MG63 (cell line): ENCODE results near the gene PUS10. TPM values are rescaled to one million over a fixed set of nuclear protein-coding genes. Genes with fewer than 3 reads are reported as not detected.
"Not testable (repeated sequence)": the region's sequence is repeated elsewhere in the genome, so short reads cannot be mapped to it uniquely, and the experiment has no call there.

Experiments used
- DNase-seq: peaks from one replicate; pipeline ENCODE4 v3.0.0-alpha.2; 2020
- H3K27me3 ChIP-seq: fragments of 250-450 bp; sonication (Bioruptor Pico); 2 replicates; pipeline ENCODE4 v1.5.1; 2020; ENCODE audit warnings: mild to moderate bottlenecking, moderate library complexity
- H3K36me3 ChIP-seq: fragments of 250-450 bp; sonication (Bioruptor Pico); 2 replicates; pipeline ENCODE4 v1.5.1; 2020; ENCODE audit warnings: mild to moderate bottlenecking, moderate library complexity
- H3K4me3 ChIP-seq: fragments of 250-450 bp; sonication (Bioruptor Pico); 2 replicates; pipeline ENCODE4 v1.5.1; 2020; ENCODE audit warnings: mild to moderate bottlenecking, moderate library complexity
- H3K9me3 ChIP-seq: fragments of 250-450 bp; sonication (Bioruptor Pico); 2 replicates; pipeline ENCODE4 v1.5.1; 2020; ENCODE audit warnings: mild to moderate bottlenecking, moderate library complexity
- total RNA-seq: library from RNA; depleted of rRNA; stranded (reverse); fragments of >200 nt; shearing (Covaris generic); gene quantifications from 2 replicates; pipeline ENCODE4 v1.2.3, GENCODE V29; 2014; ENCODE audit warnings: low replicate concordance

Gene PUS10
- total RNA-seq, 1 experiment from 2014 or later: 9.4 TPM

DNA sequence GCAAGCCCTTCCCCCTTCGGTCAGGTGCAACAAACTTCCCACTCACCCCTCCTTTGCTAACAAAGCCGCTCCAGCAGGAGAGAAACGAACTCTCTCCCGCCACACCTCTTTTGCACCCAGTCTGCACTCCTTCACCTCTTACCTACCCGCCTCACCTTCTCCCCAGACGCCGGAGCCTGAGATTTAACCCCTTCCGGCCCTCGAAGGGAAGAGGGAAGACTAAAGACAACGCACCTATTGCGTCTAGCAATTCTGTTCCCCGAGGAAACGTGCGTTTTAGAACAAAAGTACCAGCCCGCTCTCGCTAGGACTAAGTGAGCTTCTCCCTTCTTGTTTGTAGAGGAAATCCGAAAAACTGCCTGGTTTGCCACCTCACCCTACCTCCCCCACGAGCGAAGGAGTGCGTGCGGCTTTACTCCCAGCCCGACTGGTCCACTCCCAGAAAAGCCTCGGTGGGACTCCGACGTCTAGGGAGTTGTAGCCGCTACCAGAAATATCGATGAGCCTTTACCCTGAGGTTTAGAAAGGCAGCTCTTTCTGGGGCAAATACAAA is 976 bp downstream of the PUS10 start:
- H3K36me3 ChIP-seq: peaks cover 15% of the 10 kb centered on the region
- H3K27me3 ChIP-seq: no peaks in the 10 kb centered on the region
- peak overlapping the region; percentile 78 for H3K4me3 ChIP-seq
- peaks cover under 1% of the 10 kb centered on the region for H3K9me3 ChIP-seq
- peak; percentile 73 for DNase-seq

DNA sequence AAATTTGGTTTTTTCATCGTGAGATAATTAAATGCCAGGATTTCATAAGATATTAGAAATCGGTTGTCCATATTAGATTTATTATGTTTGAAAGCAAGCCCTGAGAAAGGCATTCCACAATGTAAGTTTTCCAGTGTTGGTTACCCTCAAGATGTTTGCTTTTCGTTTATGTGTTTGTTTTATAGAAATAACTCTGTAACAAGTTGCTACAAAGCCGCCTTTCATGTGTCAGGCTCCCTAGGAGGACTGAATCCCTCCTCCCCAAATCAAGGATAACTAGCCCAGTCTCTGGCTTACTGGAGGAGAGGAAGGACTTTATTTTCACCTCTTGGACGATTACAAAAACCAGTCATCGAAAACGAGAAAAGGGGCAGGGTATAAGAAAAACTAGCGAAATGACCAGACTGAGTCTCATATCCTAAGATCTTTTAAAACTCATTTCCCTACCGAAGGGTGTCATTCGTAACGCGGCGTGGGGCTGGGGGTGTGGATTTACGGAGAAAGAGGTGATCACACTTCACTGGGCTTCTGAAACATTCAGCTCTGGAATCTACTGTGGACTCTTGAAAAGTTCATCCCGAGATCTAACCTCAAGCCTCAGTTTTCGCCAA is 1.6 kb downstream of the PUS10 start:
- Histone ChIP-seq H3K27me3 (no peaks in the 10 kb centered on the region), H3K9me3 (no peaks in the 10 kb centered on the region; the same call in none of the 2 replicates), H3K4me3 (peak overlapping the region; percentile 78), H3K36me3 (peaks cover 9% of the 10 kb centered on the region)
- no peak for DNase-seq

DNA sequence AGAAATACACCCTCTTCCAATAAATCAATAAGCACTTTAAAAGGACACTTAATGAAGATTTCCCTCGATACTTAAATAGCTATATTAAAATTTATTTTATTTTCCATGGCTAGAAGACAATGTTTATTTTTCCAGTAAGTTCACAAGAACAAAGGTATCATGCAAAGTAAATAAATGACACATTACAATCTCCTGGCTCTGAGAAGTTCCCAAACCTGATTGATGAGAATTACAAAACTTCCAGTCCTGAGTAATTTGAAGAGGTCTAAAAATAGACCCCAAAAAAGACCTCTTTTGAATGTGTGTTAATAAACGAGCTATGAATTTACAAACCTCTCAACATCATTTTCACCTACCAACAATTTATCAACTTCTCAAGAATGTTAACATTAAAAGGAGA is 2.1 kb downstream of the PUS10 start:
- Histone ChIP-seq H3K4me3 (peak overlapping the region; percentile 78), H3K27me3 (no peaks in the 10 kb centered on the region), H3K36me3 (peaks cover 4% of the 10 kb centered on the region), H3K9me3 (no peaks in the 10 kb centered on the region; the same call in none of the 2 replicates)
- DNase-seq: no peak

DNA sequence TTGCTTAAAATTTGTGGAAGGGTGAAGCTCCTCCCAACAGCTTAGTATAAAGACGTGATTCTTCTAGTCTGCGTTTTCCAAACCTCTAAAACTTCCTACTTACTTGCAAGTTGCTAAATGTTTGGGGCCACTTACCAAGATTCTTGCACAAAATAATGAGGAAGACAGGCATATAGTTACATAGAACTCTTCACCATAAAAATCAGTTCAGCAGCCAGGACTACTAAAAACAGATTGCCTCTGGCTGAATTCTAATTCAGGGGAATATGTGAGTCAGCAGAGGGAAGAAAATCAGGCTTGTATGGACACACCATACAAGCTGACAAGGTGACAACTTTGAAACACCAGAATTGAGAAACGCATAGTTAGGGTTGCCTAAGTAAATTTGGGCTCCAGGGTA is 3.3 kb downstream of the PUS10 start:
- Histone ChIP-seq H3K4me3 (no peak overlapping the region), H3K36me3 (no peaks in the 10 kb centered on the region), H3K27me3 (no peaks in the 10 kb centered on the region), H3K9me3 (no peaks in the 10 kb centered on the region)
- DNase-seq: no peak

DNA sequence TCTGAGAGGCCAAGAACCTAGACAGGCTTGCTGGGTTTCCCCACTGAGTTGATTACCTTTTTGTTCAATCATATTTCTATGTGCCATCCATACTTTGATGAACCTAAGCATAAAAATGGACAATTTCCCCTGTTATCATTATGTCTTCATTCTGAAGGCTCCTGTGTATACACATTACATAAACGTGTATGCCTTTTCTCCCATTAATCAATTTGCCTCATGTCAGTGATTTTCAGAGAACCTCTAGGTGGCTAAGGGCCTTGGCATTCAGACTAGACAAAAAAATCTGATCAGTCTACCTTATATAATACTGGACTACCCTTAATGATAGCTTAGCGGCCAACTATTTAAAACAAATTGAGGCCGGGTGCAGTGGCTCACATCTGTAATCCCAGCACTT is 4.7 kb downstream of the PUS10 start:
- Histone ChIP-seq H3K27me3 (no peaks in the 10 kb centered on the region), H3K36me3 (no peaks in the 10 kb centered on the region; the same call in 1 of the 2 replicates), H3K9me3 (no peaks in the 10 kb centered on the region), H3K4me3 (no peak overlapping the region)
- no peak for DNase-seq

DNA sequence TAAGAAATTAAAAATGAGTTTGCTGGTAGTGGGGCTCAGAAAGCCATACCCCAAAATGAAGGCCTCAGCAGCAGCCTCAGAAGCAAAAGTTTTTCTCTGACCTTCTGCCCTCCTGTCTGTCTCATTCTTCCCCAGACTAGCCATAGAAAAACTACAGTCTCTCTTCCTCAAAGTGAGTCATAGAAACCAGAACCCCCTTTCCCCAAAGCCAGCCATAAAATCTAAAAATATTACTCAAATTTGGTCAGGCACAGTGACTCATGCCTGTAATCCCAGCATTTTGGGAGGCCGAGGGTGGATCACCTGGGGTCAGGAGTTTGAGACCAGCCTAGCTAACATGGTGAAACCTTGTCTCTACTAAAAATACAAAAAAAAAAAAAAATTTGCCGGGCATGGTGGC is 5.8 kb downstream of the PUS10 start:
- H3K27me3 ChIP-seq, H3K36me3 ChIP-seq, H3K4me3 ChIP-seq, H3K9me3 ChIP-seq: not testable (repeated sequence)
- DNase-seq: peak; percentile 48

DNA sequence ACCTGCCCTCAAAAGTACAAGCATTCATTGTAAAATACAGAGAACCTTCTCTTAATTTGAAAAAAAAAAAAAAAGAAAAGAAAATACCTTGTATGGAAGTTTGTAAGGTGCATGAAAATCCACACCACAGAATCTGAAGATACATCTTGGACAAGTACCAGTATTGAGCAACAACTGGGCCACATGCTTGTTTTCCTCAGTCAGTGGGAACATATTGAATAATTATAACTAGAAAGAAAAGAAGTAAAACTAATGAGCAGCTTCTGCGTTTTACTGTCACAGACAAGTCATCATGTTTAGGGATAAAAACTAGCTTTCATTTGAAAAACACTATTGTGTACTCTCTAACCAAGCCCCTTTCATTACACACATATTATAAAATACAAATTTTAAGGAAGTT is 6.4 kb downstream of the PUS10 start:
- no peak overlapping the region for H3K4me3 ChIP-seq
- H3K36me3 ChIP-seq: no peaks in the 10 kb centered on the region; the same call in 1 of the 2 replicates
- H3K27me3 ChIP-seq: no peaks in the 10 kb centered on the region
- DNase-seq: no peak
- no peaks in the 10 kb centered on the region for H3K9me3 ChIP-seq

DNA sequence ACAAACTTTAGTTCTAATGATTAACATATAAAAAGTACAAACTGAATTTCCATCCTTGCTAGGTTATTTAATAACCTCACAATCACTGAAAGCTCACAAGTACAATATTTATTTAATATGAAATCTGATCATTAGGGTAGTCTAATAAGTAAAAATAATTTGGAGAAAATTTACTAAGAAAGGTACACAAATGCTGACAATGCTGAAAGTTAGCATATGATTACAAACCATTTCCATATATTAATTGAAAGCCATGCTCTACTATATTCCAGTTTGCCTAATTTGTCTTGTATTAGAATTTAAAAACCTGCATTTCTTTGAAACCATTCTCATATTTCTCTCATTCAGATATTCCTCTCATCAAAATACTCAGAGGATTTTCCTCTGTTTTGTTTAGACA is 8.7 kb downstream of the PUS10 start:
- H3K27me3 ChIP-seq: no peaks in the 10 kb centered on the region
- DNase-seq: no peak
- H3K9me3 ChIP-seq: no peaks in the 10 kb centered on the region
- no peak overlapping the region for H3K4me3 ChIP-seq
- no peaks in the 10 kb centered on the region; the same call in 1 of the 2 replicates for H3K36me3 ChIP-seq

DNA sequence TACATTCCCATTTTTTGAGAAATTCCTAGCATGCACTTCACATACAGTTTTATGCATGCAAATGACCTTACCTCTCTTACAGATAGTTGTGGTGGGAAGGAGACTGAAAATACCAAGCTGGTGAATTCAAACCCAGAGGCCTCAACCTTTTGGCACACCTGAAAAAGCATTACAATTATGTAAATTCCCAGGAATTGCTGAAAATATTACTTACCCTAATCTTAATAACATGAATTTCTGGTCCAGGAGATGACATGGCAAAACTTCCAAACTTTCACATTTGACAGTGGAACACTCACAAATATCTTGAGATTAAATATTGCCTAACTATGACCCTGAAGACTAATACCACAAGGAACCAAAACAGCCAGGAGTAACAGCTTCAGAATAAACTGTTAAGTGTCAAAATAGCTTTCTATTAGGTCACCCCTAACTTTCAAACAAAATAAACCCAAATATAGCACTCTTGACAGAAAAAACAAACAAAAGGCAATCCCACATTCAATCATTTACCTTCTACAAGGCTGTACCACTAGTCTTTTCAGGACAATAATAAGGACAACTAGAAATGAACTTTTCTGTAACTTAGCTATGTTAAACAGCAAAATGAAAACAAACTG is 11.5 kb downstream of the PUS10 start:
- Histone ChIP-seq H3K9me3 (0 out of 2 replicates have a peak, but pooled peaks cover 3% of the 10 kb centered on the region), H3K36me3 (no peaks in the 10 kb centered on the region; the same call in 1 of the 2 replicates), H3K4me3 (no peak overlapping the region), H3K27me3 (no peaks in the 10 kb centered on the region)
- no peak for DNase-seq

DNA sequence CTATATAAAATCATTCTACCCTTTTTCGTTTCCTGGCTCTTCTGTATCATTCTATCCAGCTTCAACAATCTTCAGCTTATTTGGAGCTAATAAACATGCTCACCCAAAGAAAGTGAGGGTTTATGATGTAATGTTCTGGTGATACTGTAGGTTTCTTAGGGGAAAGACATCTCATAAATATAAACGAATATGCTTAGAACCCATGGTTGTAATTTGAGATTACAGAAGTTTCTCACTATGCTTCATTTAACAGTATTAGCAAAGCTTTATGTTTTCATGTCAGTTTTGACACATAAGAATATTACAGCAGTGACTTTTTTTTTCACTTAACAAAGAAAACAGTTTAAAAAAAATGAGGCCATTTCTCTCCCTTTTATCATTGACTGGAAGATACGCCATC is 12.3 kb downstream of the PUS10 start:
- no peak for DNase-seq
- H3K9me3 ChIP-seq: 0 out of 2 replicates have a peak, but pooled peaks cover 3% of the 10 kb centered on the region
- H3K36me3 ChIP-seq: no peaks in the 10 kb centered on the region; the same call in 1 of the 2 replicates
- H3K27me3 ChIP-seq: no peaks in the 10 kb centered on the region
- H3K4me3 ChIP-seq: no peak overlapping the region

DNA sequence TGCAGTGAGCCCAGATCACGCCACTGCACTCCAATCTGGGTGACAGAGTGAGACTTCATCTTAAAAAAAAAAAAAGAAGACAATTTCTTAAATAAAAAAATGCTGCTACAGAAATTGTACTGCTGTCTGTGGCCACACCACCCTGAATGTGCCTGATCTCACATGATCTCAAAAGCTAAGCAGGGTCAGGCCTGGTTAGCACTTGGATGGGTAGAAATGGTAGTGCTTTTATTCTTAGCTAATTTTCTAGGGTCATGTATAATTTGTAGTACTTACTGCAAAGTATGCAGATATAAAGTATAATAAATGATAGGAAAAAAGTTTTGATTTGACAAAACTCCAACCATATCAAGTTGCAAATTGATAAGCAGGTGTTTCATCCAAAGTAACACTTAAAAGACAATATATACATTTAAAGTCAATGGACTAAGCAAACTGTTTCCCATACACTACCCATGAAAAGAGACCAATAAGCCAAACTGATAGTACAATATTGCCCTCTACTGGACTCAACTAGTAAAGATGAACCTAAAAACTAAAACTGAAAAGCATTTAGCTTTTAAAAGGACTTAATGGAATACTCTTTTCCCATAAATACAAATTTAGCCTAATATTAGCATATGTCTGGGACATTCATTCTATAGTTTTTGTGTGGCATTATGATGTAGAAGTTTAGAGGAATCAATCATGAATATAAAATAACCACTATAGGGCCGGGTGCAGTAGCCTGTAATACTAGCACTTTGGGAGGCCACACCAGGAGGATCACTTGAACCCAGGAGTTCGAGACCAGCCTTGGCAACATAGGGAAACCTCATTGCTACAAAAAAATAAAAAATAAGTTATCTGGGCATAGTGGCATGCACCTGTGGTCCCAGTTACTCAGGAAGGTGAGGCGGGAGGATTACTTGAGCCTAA is 19.2 kb downstream of the PUS10 start:
- DNase-seq: no peak
- 0 out of 2 replicates have a peak, but pooled peaks cover 3% of the 10 kb centered on the region for H3K9me3 ChIP-seq
- H3K4me3 ChIP-seq: no peak overlapping the region
- H3K27me3 ChIP-seq: no peaks in the 10 kb centered on the region
- no peaks in the 10 kb centered on the region for H3K36me3 ChIP-seq

DNA sequence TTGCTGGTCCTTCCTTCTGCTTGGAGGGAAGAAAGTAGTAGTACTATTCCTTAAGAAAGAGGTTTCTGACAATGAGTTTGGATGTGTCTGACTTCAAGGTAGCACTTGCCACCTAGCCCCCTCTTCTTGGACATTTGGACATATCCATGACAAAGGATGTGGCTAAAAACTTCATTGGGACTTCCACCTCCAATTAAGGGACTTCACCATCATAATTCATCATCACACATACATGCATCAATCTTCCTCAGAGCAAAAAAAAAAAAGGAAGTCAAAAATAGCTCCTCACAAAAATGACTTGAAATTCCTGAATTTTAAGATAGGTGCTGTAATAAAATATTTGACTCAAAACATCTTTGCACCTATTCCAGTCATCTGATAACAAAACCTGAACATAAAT is 23.9 kb downstream of the PUS10 start:
- DNase-seq: no peak
- H3K36me3 ChIP-seq: no peaks in the 10 kb centered on the region
- no peak overlapping the region for H3K4me3 ChIP-seq
- H3K27me3 ChIP-seq: no peaks in the 10 kb centered on the region
- H3K9me3 ChIP-seq: no peaks in the 10 kb centered on the region; the same call in 1 of the 2 replicates

DNA sequence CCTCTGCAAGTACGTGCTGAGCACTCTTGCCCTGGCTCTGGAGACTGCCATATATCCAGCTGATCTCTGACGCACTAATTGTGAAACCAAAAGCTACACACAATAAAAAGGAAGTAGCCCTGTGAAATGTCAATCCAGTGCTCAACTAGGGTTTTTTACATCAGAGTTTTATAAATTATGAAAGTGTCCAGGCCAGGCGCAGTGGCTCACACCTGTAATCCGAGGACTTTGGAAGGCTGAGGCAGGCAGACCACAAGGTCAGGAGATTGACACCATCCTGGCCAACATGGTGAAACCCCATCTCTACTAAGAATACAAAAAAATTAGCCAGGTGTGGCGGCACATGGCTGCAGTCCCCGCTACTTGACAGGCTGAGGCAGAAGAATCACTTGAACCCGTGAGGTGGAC is 25.1 kb downstream of the PUS10 start:
- Histone ChIP-seq H3K4me3 (no peak overlapping the region), H3K36me3 (no peaks in the 10 kb centered on the region), H3K27me3 (no peaks in the 10 kb centered on the region), H3K9me3 (no peaks in the 10 kb centered on the region; the same call in 1 of the 2 replicates)
- DNase-seq: no peak

DNA sequence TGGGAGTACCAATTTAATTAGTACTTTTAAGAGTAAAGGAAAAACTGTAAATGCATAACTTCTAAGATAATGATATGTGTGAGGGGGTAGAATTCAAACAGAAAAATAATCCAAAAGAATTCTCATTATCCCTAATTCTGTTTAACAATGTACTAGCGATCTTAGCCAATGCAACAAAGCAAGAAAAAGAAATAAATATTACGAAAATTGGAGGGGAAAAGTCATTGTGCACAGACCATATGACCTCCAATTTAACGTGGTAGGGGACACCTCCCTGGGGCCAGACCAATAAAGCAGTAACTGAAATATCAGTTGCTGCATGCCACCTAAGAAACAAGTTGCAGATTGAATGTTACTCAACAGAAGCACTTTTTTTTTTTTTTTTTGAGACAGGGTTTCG is 26.4 kb downstream of the PUS10 start:
- no peak overlapping the region for H3K4me3 ChIP-seq

DNA sequence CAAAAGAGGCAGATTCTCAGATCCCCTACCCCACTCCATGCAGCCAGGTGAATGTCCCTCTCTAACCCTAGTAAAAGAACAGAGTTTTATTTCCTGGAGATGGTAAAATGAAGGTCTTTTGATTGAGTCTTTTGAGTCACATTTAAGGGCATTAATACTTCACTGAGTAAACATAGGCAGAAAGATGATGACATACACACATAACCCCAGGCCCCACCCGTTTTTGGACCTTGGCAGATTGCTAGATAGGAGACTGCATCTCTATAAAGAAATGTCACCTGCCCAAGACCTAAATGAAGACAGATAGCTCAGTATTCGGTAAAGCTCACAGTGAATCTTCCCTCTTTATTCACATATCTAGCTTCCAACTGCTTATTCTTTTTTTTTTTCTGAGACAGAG is 28.8 kb downstream of the PUS10 start:
- no peaks in the 10 kb centered on the region; the same call in 1 of the 2 replicates for H3K9me3 ChIP-seq
- H3K4me3 ChIP-seq: no peak overlapping the region
- H3K27me3 ChIP-seq: no peaks in the 10 kb centered on the region
- DNase-seq: no peak
- H3K36me3 ChIP-seq: no peaks in the 10 kb centered on the region

More for the DNA sequence above, 26.4 kb downstream of the PUS10 start:
- no peaks in the 10 kb centered on the region for H3K27me3 ChIP-seq
- no peaks in the 10 kb centered on the region; the same call in 1 of the 2 replicates for H3K9me3 ChIP-seq
- DNase-seq: no peak
- H3K36me3 ChIP-seq: no peaks in the 10 kb centered on the region

DNA sequence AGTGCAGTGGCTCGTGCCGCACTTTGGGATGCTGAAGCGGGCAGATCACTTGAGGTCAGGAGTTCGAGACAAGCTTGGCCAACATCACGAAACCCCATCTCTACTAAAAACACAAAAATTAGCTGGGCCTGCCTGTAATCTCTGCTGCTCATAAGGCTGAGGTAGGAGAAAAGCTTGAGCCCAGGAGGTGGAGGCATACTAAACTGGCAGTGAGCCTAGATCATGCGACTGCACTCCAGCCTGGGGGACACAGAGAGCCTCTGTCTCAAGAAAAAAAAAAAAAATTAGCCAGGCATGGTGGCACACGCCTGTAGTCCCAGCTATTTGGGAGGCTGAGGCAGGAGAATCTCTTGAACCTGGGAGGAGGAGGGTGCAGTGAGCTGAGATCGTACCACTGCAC is 30.4 kb downstream of the PUS10 start:
- not testable (repeated sequence) for H3K4me3 ChIP-seq, H3K27me3 ChIP-seq, DNase-seq, H3K9me3 ChIP-seq, H3K36me3 ChIP-seq

DNA sequence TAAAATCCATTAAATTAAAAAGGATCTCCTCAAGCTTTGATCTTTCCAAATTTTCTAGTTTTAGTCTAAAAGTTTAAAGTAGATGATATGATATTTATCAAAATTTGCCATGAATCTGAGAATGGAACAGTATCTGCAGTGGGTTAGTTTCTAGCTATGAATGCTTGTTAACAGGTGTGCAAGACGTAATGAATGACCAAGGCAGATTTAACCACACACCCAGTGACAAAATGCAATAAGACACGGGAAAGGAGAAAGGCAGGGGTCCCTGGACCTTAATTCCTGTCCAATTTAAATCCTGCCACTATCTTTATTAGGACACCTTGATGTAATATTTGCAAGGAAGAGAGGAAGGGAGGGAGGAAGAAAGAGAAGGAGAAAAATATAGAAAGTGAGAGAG is 31.0 kb downstream of the PUS10 start:
- Histone ChIP-seq H3K36me3 (no peaks in the 10 kb centered on the region), H3K4me3 (no peak overlapping the region), H3K27me3 (no peaks in the 10 kb centered on the region), H3K9me3 (no peaks in the 10 kb centered on the region; the same call in 1 of the 2 replicates)
- DNase-seq: no peak
